H1 (cell line): Measurements from ENCODE around the gene GOLGA3.

ENCODE experiments used
- EP300 ChIP-seq, 2 experiments: IDR thresholded peaks; 1 replicate in 1 of 2; 2 replicates in 1 of 2; pipeline ENCODE4 v1.6.1; 2011 to 2012; ENCODE audit warnings: low read depth in 2 of 2, low read length in 2 of 2, mild to moderate bottlenecking in 2 of 2, borderline replicate concordance in 1 of 2, inconsistent platforms in 1 of 2, moderate library complexity in 1 of 2
- NANOG ChIP-seq: IDR thresholded peaks from 2 replicates; pipeline ENCODE4 v1.6.1; 2011; ENCODE audit warnings: low read length, low read depth, mild to moderate bottlenecking, inconsistent platforms; ENCODE audit not compliant: insufficient read depth, poor library complexity, severe bottlenecking
- POLR2A ChIP-seq, 2 experiments: IDR thresholded peaks; 1 replicate in 1 of 2; 2 replicates in 1 of 2; pipeline ENCODE4 v1.6.1; 2011; ENCODE audit warnings: low read depth in 2 of 2, low read length in 2 of 2, mild to moderate bottlenecking in 2 of 2; ENCODE audit errors: control extremely low read depth in 1 of 2
- RFX5 ChIP-seq: IDR thresholded peaks from 2 replicates; pipeline ENCODE4 v1.6.1; 2011; ENCODE audit warnings: low read depth, low read length, improper control_type of control experiment, borderline replicate concordance
- SIN3A ChIP-seq, 2 experiments: IDR thresholded peaks in 1 of 2; conservative IDR thresholded peaks in 1 of 2; 2 replicates each; pipeline ENCODE4 v1.6.1; 2011 to 2012; ENCODE audit warnings: low read length in 2 of 2, improper control_type of control experiment in 1 of 2, low read depth in 1 of 2, mild to moderate bottlenecking in 1 of 2
- SIRT6 ChIP-seq: IDR thresholded peaks from one replicate; pipeline ENCODE4 v1.7.1; 2012; ENCODE audit warnings: low read length, inconsistent platforms
- TBP ChIP-seq: IDR thresholded peaks from 2 replicates; pipeline ENCODE4 v1.6.1; 2011; ENCODE audit warnings: low read depth, low read length, improper control_type of control experiment
- TCF12 ChIP-seq: IDR thresholded peaks from 2 replicates; pipeline ENCODE4 v1.6.1; 2011; ENCODE audit warnings: low read depth, mild to moderate bottlenecking, low read length
- YY1 ChIP-seq: IDR thresholded peaks from 2 replicates; pipeline ENCODE4 v1.6.1; 2011; ENCODE audit warnings: low read depth, mild to moderate bottlenecking, low read length
- TF ChIP-seq, protein P1 (sequence below), 3 experiments: IDR thresholded peaks; 1 replicate in 2 of 3; 2 replicates in 1 of 3; pipeline versions ENCODE4 v1.5.1 to v1.6.1; 2011; ENCODE audit warnings: low read length in 3 of 3, mild to moderate bottlenecking in 3 of 3, inconsistent platforms in 2 of 3, low read depth in 1 of 3, moderate library complexity in 1 of 3; ENCODE audit not compliant: insufficient read depth in 1 of 3; ENCODE audit errors: control extremely low read depth in 1 of 3
- TF ChIP-seq, protein P2 (sequence below): IDR thresholded peaks from 2 replicates; pipeline ENCODE4 v1.6.1; 2012; ENCODE audit warnings: inconsistent platforms

- TF ChIP-seq NANOG (no peak), TBP (no peak), TCF12 (no peak), POLR2A (IDR thresholded peaks at IDR 0.05; ENCODE audit: control extremely low read depth in 1 of 2, low read depth in 2 of 2, low read length in 2 of 2) (no peak), RFX5 (no peak), EP300 (IDR thresholded peaks at IDR 0.05; ENCODE audit: borderline replicate concordance in 1 of 2, low read depth in 2 of 2, low read length in 2 of 2) (no peak), SIRT6 (no peak), YY1 (no peak), SIN3A (conservative IDR thresholded peaks at IDR 0.05 in 1 of 2, IDR thresholded peaks at IDR 0.05 in 1 of 2; ENCODE audit: low read depth in 1 of 2, low read length in 2 of 2) (no peak)
- TF ChIP-seq, protein P1, sequence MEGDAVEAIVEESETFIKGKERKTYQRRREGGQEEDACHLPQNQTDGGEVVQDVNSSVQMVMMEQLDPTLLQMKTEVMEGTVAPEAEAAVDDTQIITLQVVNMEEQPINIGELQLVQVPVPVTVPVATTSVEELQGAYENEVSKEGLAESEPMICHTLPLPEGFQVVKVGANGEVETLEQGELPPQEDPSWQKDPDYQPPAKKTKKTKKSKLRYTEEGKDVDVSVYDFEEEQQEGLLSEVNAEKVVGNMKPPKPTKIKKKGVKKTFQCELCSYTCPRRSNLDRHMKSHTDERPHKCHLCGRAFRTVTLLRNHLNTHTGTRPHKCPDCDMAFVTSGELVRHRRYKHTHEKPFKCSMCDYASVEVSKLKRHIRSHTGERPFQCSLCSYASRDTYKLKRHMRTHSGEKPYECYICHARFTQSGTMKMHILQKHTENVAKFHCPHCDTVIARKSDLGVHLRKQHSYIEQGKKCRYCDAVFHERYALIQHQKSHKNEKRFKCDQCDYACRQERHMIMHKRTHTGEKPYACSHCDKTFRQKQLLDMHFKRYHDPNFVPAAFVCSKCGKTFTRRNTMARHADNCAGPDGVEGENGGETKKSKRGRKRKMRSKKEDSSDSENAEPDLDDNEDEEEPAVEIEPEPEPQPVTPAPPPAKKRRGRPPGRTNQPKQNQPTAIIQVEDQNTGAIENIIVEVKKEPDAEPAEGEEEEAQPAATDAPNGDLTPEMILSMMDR (IDR thresholded peaks at IDR 0.05; ENCODE audit: control extremely low read depth in 1 of 3, insufficient read depth in 1 of 3, low read depth in 1 of 3, low read length in 3 of 3): no peak
- TF ChIP-seq, protein P2, sequence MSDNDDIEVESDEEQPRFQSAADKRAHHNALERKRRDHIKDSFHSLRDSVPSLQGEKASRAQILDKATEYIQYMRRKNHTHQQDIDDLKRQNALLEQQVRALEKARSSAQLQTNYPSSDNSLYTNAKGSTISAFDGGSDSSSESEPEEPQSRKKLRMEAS: no peak
These were observed 40.8 kb downstream of the GOLGA3 start for GRCh38 chr12:132787877-132788276.
